OCI-LY1 (cell line): ENCODE results near the gene POLR3GL.
"Not testable (repeated sequence)": the region's sequence is repeated elsewhere in the genome, so short reads cannot be mapped to it uniquely, and the experiment has no call there.

Experiments
- H2AFZ ChIP-seq: fragments of 200-600 bp; sonication (generic), shearing (Covaris generic); 2 replicates; pipeline ENCODE4 v1.6.0; 2014; ENCODE audit warnings: antibody characterized with exemption, mild to moderate bottlenecking, low read length
- H3F3A ChIP-seq: fragments of 200-600 bp; sonication (generic), shearing (Covaris generic); 2 replicates; pipeline ENCODE4 v1.6.0; 2014; ENCODE audit warnings: mild to moderate bottlenecking, antibody characterized with exemption, low read length, moderate library complexity; ENCODE audit not compliant: insufficient read depth
- H3K27ac ChIP-seq: fragments of 200-600 bp; sonication (generic); 2 replicates; pipeline ENCODE4 v1.5.1; 2014; ENCODE audit warnings: low read length, mixed run types, mild to moderate bottlenecking, low read depth; ENCODE audit not compliant: poor library complexity, severe bottlenecking
- H3K27me3 ChIP-seq: fragments of 200-600 bp; sonication (generic); 2 replicates; pipeline ENCODE4 v1.6.0; 2014; ENCODE audit warnings: antibody characterized with exemption, mild to moderate bottlenecking, low read length, moderate library complexity; ENCODE audit not compliant: insufficient read depth
- H3K36me3 ChIP-seq: fragments of 200-600 bp; sonication (generic); 2 replicates; pipeline ENCODE4 v1.6.1; 2014; ENCODE audit warnings: mild to moderate bottlenecking, antibody characterized with exemption, low read length, moderate library complexity, mixed read lengths; ENCODE audit not compliant: insufficient read depth
- H3K4me1 ChIP-seq: fragments of 200-600 bp; sonication (generic); 2 replicates; pipeline ENCODE4 v1.5.1; 2014; ENCODE audit warnings: mild to moderate bottlenecking, low read length, moderate library complexity; ENCODE audit not compliant: insufficient read depth, severe bottlenecking
- H3K4me2 ChIP-seq: fragments of 200-600 bp; sonication (generic), shearing (Covaris generic); 2 replicates; pipeline ENCODE4 v1.6.1; 2014; ENCODE audit warnings: low read length
- H3K4me3 ChIP-seq: fragments of 200-600 bp; sonication (generic); 2 replicates; pipeline ENCODE4 v1.5.1; 2014; ENCODE audit warnings: low read length, low read depth, mild to moderate bottlenecking, mixed read lengths; ENCODE audit not compliant: poor library complexity, severe bottlenecking
- H3K79me2 ChIP-seq: fragments of 200-600 bp; shearing (Covaris generic); 2 replicates; pipeline ENCODE4 v1.6.1; 2016; ENCODE audit warnings: mixed run types, low read length, mixed read lengths; ENCODE audit not compliant: insufficient read depth
- H3K9ac ChIP-seq: fragments of 200-600 bp; sonication (generic), shearing (Covaris generic); 2 replicates; pipeline ENCODE4 v1.6.1; 2014; ENCODE audit warnings: mild to moderate bottlenecking, low read length, mixed read lengths
- H3K9me2 ChIP-seq: fragments of 200-600 bp; sonication (generic), shearing (Covaris generic); 2 replicates; pipeline ENCODE4 v1.6.1; 2014; ENCODE audit warnings: low read depth, mild to moderate bottlenecking, low read length, mixed read lengths
- H3K9me3 ChIP-seq: fragments of 200-600 bp; shearing (Covaris generic); 2 replicates; pipeline ENCODE4 v1.6.1; 2014; ENCODE audit warnings: low read length, mixed read lengths
- H4K20me1 ChIP-seq: fragments of 200-600 bp; sonication (generic), shearing (Covaris generic); 2 replicates; pipeline ENCODE4 v1.6.0; 2016; ENCODE audit warnings: mild to moderate bottlenecking, low read length; ENCODE audit not compliant: insufficient read depth
- EZH2 ChIP-seq: fragments of 200-600 bp; sonication (generic), shearing (Covaris generic); IDR thresholded peaks from 2 replicates; pipeline ENCODE4 v1.8.0; 2017; ENCODE audit warnings: borderline replicate concordance, mixed run types, mild to moderate bottlenecking, antibody characterized with exemption, low read length, moderate library complexity, mixed read lengths
- TF ChIP-seq, protein P1 (sequence below): fragments of 200-600 bp; sonication (generic), shearing (Covaris generic); IDR thresholded peaks from 2 replicates; pipeline ENCODE4 v1.5.1; 2017; ENCODE audit warnings: mild to moderate bottlenecking, antibody characterized with exemption, low read length, moderate library complexity, mixed read lengths

Gene POLR3GL

GRCh38 chr1:145918144-145918991 lies 46.1 kb upstream of the POLR3GL start, which contains the start of gene PEX11B:
Gene PEX11B, minus strand, starts transcription at chr1:145918717. Its CDS starts 29 bp downstream, at chr1:145918688.
- H3K4me1 ChIP-seq = peaks cover 22% of the 10 kb centered on the region
- no peaks in the 10 kb centered on the region for H3K79me2 ChIP-seq
- peak within 1 kb of the TSS; percentile 76 for H3K9ac ChIP-seq
- H3K4me3 ChIP-seq = peak within 1 kb of the TSS; percentile 93
- no peaks in the 10 kb centered on the region for H4K20me1 ChIP-seq
- H3K27ac ChIP-seq = peak within 1 kb of the TSS; percentile 61
- H3K4me2 ChIP-seq = peak within 1 kb of the TSS; percentile 96
- H3K27me3 ChIP-seq = no peaks in the 10 kb centered on the region
- peaks cover 22% of the 10 kb centered on the region for H3K36me3 ChIP-seq
- H3K9me3 ChIP-seq = no peaks in the 10 kb centered on the region
- peaks cover 8% of the 10 kb centered on the region; the same call in 1 of the 2 replicates for H3F3A ChIP-seq
- H3K9me2 ChIP-seq = no peaks in the 10 kb centered on the region
- no peak within 1 kb of the TSS for H2AFZ ChIP-seq
- no peak for TF ChIP-seq EZH2
- TF ChIP-seq, protein P1, sequence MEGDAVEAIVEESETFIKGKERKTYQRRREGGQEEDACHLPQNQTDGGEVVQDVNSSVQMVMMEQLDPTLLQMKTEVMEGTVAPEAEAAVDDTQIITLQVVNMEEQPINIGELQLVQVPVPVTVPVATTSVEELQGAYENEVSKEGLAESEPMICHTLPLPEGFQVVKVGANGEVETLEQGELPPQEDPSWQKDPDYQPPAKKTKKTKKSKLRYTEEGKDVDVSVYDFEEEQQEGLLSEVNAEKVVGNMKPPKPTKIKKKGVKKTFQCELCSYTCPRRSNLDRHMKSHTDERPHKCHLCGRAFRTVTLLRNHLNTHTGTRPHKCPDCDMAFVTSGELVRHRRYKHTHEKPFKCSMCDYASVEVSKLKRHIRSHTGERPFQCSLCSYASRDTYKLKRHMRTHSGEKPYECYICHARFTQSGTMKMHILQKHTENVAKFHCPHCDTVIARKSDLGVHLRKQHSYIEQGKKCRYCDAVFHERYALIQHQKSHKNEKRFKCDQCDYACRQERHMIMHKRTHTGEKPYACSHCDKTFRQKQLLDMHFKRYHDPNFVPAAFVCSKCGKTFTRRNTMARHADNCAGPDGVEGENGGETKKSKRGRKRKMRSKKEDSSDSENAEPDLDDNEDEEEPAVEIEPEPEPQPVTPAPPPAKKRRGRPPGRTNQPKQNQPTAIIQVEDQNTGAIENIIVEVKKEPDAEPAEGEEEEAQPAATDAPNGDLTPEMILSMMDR = no peak

DNA sequence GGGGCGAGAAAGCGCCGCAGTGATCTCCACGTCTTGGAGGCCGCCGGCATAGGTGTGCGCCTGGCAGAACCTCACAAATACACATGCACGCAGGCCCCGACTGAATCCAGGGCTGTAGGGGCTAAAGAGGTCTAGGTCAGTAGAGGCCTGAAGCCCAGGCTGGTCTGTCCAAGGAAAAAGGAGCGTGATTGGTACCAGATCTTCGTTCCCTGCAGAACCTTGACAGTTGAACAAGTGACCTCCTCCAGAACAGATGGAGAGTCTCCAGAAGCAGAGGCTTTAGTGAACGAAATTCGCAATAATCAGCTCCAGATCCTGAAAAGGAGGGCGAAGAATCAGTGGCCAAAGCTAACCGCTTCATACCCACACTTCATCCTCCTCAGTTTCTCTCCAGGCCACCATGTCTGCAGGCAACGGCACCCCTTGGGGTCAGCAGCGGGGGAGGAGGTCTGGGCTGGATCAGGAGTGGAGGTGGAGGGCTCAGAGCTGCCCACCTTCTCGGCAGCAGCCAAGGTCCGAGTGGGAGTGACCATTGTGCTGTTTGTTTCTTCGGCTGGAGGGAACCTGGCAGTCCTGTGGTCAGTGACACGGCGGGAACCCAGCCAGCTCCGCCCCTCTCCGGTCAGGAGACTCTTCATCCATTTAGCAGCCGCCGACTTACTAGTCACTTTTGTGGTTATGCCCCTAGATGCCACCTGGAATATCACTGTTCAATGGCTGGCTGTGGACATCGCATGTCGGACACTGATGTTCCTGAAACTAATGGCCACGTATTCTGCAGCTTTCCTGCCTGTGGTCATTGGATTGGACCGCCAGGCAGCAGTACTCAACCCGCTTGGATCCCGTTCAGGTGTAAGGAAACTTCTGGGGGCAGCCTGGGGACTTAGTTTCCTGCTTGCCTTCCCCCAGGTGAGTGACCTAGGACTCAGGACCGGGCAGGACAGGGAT lies 45.2 kb upstream of the POLR3GL start:
- no peaks in the 10 kb centered on the region for H4K20me1 ChIP-seq
- H3K9me2 ChIP-seq = no peaks in the 10 kb centered on the region
- TF ChIP-seq, protein P1 = no peak
- no peak for TF ChIP-seq EZH2
- H3K79me2 ChIP-seq = no peaks in the 10 kb centered on the region
- peak overlapping the region; percentile 61 for H3K27ac ChIP-seq
- peak overlapping the region; percentile 96 for H3K4me2 ChIP-seq
- H3K27me3 ChIP-seq = no peaks in the 10 kb centered on the region
- peaks cover 9% of the 10 kb centered on the region; the same call in 1 of the 2 replicates for H3F3A ChIP-seq
- H3K4me1 ChIP-seq = peaks cover 22% of the 10 kb centered on the region
- peak overlapping the region; percentile 76 for H3K9ac ChIP-seq
- H2AFZ ChIP-seq = no peak overlapping the region
- peak overlapping the region; percentile 93 for H3K4me3 ChIP-seq
- H3K36me3 ChIP-seq = peaks cover 29% of the 10 kb centered on the region
- no peaks in the 10 kb centered on the region for H3K9me3 ChIP-seq

- not testable (repeated sequence) for H3K4me3 ChIP-seq, H3K27ac ChIP-seq, H3K9me2 ChIP-seq, H4K20me1 ChIP-seq, H3K27me3 ChIP-seq, H2AFZ ChIP-seq, H3K9me3 ChIP-seq, H3F3A ChIP-seq, H3K79me2 ChIP-seq, H3K9ac ChIP-seq
- peak overlapping the region; percentile 96; the same call in 1 of the 2 replicates for H3K4me2 ChIP-seq
- peaks cover 22% of the 10 kb centered on the region for H3K4me1 ChIP-seq
- peaks cover 26% of the 10 kb centered on the region; the same call in 1 of the 2 replicates for H3K36me3 ChIP-seq
Measured at GRCh38 chr1:145920297-145920696, 44.2 kb upstream of the POLR3GL start.
